ENCODE results near the gene ANAPC7.

Gene ANAPC7

GRCh38 chr12:110373425-110373824 is 30.1 kb downstream of the ANAPC7 start:
- H3K27ac ChIP-seq (ENCODE audit: extremely low read depth, low read depth, low read length), result no peak overlapping the region
- peaks cover 52 to 84% of the 10 kb centered on the region in 2 experiments for H3K36me3 ChIP-seq (ENCODE audit: control insufficient read depth in 2 of 2, insufficient read depth in 1 of 2, low read length in 2 of 2)
- no peaks in the 10 kb centered on the region for H3K9me3 ChIP-seq (ENCODE audit: control insufficient read depth, insufficient read depth, low read depth, low read length)
- TF ChIP-seq ZNF2 (tag by site-specific recombination; IDR thresholded peaks at IDR 0.05), result no peak
- ChIA-PET POLR2A (no interaction called here), CTCF (interaction anchor here (0.6 kb wide), 2 partner anchors 12 to 26 kb away, joined by 4 to 5 read pairs; no protein-coding TSS in a partner anchor)
- no peak overlapping the region for H3K4me3 ChIP-seq (ENCODE audit: low read depth, low read length)
- no peaks in the 10 kb centered on the region for H3K4me1 ChIP-seq (ENCODE audit: control insufficient read depth, insufficient read depth, low read length)

GRCh38 chr12:110373025-110373424 is 30.5 kb downstream of the ANAPC7 start:
- Histone ChIP-seq H3K9me3 (ENCODE audit: control insufficient read depth, insufficient read depth, low read depth, low read length) (no peaks in the 10 kb centered on the region), H3K4me3 (ENCODE audit: low read depth, low read length) (no peak overlapping the region), H3K36me3 (ENCODE audit: control insufficient read depth in 2 of 2, insufficient read depth in 1 of 2, low read length in 2 of 2) (peaks cover 48 to 80% of the 10 kb centered on the region in 2 experiments), H3K4me1 (ENCODE audit: control insufficient read depth, insufficient read depth, low read length) (no peaks in the 10 kb centered on the region), H3K27ac (ENCODE audit: extremely low read depth, low read depth, low read length) (no peak overlapping the region)
- CTCF ChIA-PET, result interaction anchor here (0.6 to 1.2 kb wide), 3 partner anchors 19 to 150 kb away, joined by 3 to 5 read pairs (median 5); no protein-coding TSS in a partner anchor
- POLR2A ChIA-PET, result no interaction called here
- TF ChIP-seq ZNF214 (tag by site-specific recombination; IDR thresholded peaks at IDR 0.05; ENCODE audit: borderline replicate concordance) (no peak), ZSCAN5A (tag by site-specific recombination; IDR thresholded peaks at IDR 0.05) (no peak), ZNF558 (tag by site-specific recombination; IDR thresholded peaks at IDR 0.05) (no peak), ZNF837 (tag by site-specific recombination; IDR thresholded peaks at IDR 0.05) (no peak), ZNF610 (tag by site-specific recombination; IDR thresholded peaks at IDR 0.05; ENCODE audit: borderline replicate concordance) (no peak), ZBTB44 (tag by site-specific recombination; IDR thresholded peaks at IDR 0.05) (no peak), ZNF692 (tag by site-specific recombination; IDR thresholded peaks at IDR 0.05) (no peak), ZNF529 (tag by site-specific recombination; IDR thresholded peaks at IDR 0.05; ENCODE audit: insufficient replicate concordance) (no peak), FEZF1 (tag by site-specific recombination; IDR thresholded peaks at IDR 0.05) (no peak), ZNF2 (tag by site-specific recombination; IDR thresholded peaks at IDR 0.05) (no peak), ZNF37A (tag by site-specific recombination; IDR thresholded peaks at IDR 0.05) (no peak)

- ChIA-PET POLR2A (no interaction called here), CTCF (interaction anchor here (1.2 kb wide), 1 partner anchor 18 kb away, joined by 5 read pairs; no protein-coding TSS in a partner anchor)
- H3K9me3 ChIP-seq (ENCODE audit: control insufficient read depth, insufficient read depth, low read depth, low read length), result no peaks in the 10 kb centered on the region
- no peak for TF ChIP-seq ZNF510 (tag by site-specific recombination; IDR thresholded peaks at IDR 0.05; ENCODE audit: insufficient replicate concordance)
- TF ChIP-seq ZIC2 (tag by site-specific recombination; IDR thresholded peaks at IDR 0.05), result peak; percentile 21; the same call in 1 of the 2 replicates
- H3K36me3 ChIP-seq (ENCODE audit: control insufficient read depth in 2 of 2, insufficient read depth in 1 of 2, low read length in 2 of 2), result peaks cover 46 to 70% of the 10 kb centered on the region in 2 experiments
- no peak overlapping the region for H3K27ac ChIP-seq (ENCODE audit: extremely low read depth, low read depth, low read length)
- no peaks in the 10 kb centered on the region for H3K4me1 ChIP-seq (ENCODE audit: control insufficient read depth, insufficient read depth, low read length)
- H3K4me3 ChIP-seq (ENCODE audit: low read depth, low read length), result no peak overlapping the region
Observed at GRCh38 chr12:110372056-110372425, 31.5 kb downstream of the ANAPC7 start.

Measured in HEK293 (cell line).